Measurements from ENCODE around the gene SEC14L3. TPM values are rescaled to one million over a fixed set of nuclear protein-coding genes. Genes with fewer than 3 reads are reported as not detected.

The SEC14L3 gene
- total RNA-seq, 2 donors from 2014 or later = not detected

DNA sequence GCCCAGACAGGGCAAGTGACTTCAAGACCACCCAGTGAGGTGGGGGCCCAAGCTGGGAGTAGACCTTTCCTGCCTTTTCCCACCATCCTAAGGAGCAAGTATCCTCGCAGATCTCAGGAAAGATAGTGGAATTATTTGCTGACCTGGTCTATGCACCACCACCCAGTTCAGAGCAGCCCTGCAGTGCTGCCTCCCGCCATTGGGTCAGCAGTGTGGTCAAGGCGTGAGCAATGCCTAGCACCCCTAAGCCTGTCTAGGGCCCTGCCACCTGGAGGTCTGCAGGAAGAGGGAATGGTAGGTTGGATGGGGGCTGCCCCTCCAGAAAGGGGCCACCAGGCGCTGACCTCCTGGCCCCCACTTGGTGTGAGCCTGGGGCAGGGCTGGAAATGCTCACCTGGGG, 39.7 kb downstream of the SEC14L3 start:
- no peak overlapping the region for H3K4me3 ChIP-seq
- H3K36me3 ChIP-seq (replicated peaks in 1 of 2; ENCODE audit: insufficient read depth in 1 of 2, low read depth in 2 of 2) = no peaks in the 10 kb centered on the region
- no peak overlapping the region for H3K27ac ChIP-seq
- no peaks in the 10 kb centered on the region for H3K27me3 ChIP-seq
- H3K9me3 ChIP-seq = no peaks in the 10 kb centered on the region
- H3K4me1 ChIP-seq = no peaks in the 10 kb centered on the region
- 96 to 98% methylated on average over 3 of the region's 4 CpGs for whole genome bisulfite sequencing, 2 donors
- no peak for DNase-seq
- no peak for ATAC-seq
- intact Hi-C loops (cut with DNase I) = no loop called here
- TF ChIP-seq, protein P1, sequence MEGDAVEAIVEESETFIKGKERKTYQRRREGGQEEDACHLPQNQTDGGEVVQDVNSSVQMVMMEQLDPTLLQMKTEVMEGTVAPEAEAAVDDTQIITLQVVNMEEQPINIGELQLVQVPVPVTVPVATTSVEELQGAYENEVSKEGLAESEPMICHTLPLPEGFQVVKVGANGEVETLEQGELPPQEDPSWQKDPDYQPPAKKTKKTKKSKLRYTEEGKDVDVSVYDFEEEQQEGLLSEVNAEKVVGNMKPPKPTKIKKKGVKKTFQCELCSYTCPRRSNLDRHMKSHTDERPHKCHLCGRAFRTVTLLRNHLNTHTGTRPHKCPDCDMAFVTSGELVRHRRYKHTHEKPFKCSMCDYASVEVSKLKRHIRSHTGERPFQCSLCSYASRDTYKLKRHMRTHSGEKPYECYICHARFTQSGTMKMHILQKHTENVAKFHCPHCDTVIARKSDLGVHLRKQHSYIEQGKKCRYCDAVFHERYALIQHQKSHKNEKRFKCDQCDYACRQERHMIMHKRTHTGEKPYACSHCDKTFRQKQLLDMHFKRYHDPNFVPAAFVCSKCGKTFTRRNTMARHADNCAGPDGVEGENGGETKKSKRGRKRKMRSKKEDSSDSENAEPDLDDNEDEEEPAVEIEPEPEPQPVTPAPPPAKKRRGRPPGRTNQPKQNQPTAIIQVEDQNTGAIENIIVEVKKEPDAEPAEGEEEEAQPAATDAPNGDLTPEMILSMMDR (IDR thresholded peaks at IDR 0.05) = no peak
- TF ChIP-seq POLR2A (IDR thresholded peaks at IDR 0.05) = no peak

DNA sequence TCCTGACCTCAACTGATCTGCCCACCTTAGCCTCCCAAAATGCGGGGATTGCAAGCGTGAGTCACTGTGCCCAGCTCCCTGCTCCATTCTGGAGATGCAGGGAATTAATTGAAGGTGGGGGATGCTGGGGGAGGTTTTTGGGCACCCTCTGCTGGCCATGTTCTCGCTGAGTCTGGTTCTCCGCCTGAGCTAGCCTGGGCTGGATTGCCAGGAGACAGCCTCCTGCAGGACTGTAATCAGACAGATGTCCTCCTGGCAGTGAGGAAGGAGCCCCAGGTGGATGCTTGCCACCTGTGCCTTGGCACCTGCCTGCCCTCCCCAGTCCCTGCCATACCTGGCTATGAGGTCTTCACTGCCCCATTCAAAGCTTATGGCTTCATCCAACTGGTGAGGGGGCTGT, 40.9 kb downstream of the SEC14L3 start:
- WGBS, 2 donors = 78% methylated on average over 4 of the region's 4 CpGs
- no peaks in the 10 kb centered on the region for H3K27me3 ChIP-seq
- H3K9me3 ChIP-seq = no peaks in the 10 kb centered on the region
- intact Hi-C loops (cut with DNase I) = no loop called here
- no peaks in the 10 kb centered on the region for H3K36me3 ChIP-seq (replicated peaks in 1 of 2; ENCODE audit: insufficient read depth in 1 of 2, low read depth in 2 of 2)
- TF ChIP-seq, protein P1 (IDR thresholded peaks at IDR 0.05) = no peak
- no peak for TF ChIP-seq POLR2A (IDR thresholded peaks at IDR 0.05)
- DNase-seq = no peak
- H3K4me3 ChIP-seq = no peak overlapping the region
- no peak overlapping the region for H3K27ac ChIP-seq
- H3K4me1 ChIP-seq = peaks cover 10% of the 10 kb centered on the region
- ATAC-seq = no peak

DNA sequence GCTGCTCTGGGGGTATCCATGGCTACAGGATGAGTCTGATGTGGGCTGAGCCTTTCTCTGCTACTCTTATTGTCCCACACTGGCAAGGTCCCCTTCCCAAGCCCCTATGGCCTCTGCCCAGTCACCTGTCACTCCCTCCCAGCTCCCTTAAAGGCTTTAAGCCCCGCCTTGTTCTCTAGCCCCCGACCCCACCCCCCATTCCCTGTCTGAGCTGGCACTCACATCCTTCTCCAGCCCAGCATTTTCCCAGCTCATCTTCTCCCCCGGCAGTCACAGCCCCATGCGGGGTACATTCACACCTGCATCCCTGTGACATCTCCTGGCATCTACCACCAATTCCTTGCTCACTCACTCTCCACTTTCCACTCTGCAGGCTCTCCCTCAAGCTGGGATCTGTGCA, 41.9 kb downstream of the SEC14L3 start:
- 54 to 55% methylated on average over 4 of the region's 4 CpGs for WGBS, 2 donors
- Histone ChIP-seq H3K4me3 (no peak overlapping the region), H3K27ac (no peak overlapping the region), H3K9me3 (no peaks in the 10 kb centered on the region), H3K4me1 (peaks cover 17% of the 10 kb centered on the region), H3K36me3 (replicated peaks in 1 of 2; ENCODE audit: insufficient read depth in 1 of 2, low read depth in 2 of 2) (no peaks in the 10 kb centered on the region), H3K27me3 (no peaks in the 10 kb centered on the region)
- intact Hi-C loops (cut with DNase I) = no loop called here
- no peak for ATAC-seq
- no peak for TF ChIP-seq POLR2A (IDR thresholded peaks at IDR 0.05)
- TF ChIP-seq, protein P1 (IDR thresholded peaks at IDR 0.05) = no peak
- no peak for DNase-seq

DNA sequence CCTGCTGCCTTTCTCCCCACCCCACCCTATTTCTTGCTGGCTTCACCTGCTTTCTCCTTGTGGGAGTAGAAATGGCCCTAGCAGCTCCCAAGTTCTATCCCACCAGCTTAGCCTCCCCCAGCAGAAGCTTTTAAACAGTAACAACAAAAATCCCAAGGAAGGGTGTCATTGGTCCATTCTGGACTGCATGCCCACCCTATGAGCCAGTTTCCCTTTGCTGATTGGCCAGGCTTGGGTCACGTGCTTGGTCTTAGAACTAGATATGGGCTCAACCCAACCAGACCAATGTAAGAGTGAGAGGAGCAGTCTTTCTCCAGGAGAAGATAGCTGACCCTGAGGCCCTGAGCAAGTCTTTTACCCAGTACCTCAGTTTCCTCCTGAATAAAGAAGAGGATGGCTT, 43.9 kb downstream of the SEC14L3 start:
- no peak for ATAC-seq
- DNase-seq = no peak
- 80 to 100% methylated on average over 1 of the region's 1 CpG for WGBS, 2 donors
- intact Hi-C loops (cut with DNase I) = no loop called here
- H3K27ac ChIP-seq = no peak overlapping the region
- peaks cover 30% of the 10 kb centered on the region for H3K4me1 ChIP-seq
- H3K27me3 ChIP-seq = no peaks in the 10 kb centered on the region
- no peak overlapping the region for H3K4me3 ChIP-seq
- no peaks in the 10 kb centered on the region for H3K9me3 ChIP-seq
- no peak for TF ChIP-seq POLR2A (IDR thresholded peaks at IDR 0.05)
- TF ChIP-seq, protein P1 (IDR thresholded peaks at IDR 0.05) = no peak
- H3K36me3 ChIP-seq (replicated peaks in 1 of 2; ENCODE audit: insufficient read depth in 1 of 2, low read depth in 2 of 2) = no peaks in the 10 kb centered on the region
